GM12891 (cell line): ENCODE data around the gene ACTA2.

Experiments
- DNase-seq: peaks from one replicate; pipeline ENCODE4 v3.0.0; 2011; ENCODE audit warnings: low spot score; ENCODE audit not compliant: insufficient read length
- FAIRE-seq: peaks from 2 replicates; lab custom pipeline; 2011; peaks lifted over from hg19 to GRCh38; lab: Jason Lieb, UNC
- PAX5 ChIP-seq: IDR thresholded peaks from 2 replicates; pipeline ENCODE4 v1.6.1; 2011; ENCODE audit warnings: low read length, moderate library complexity, mild to moderate bottlenecking; ENCODE audit not compliant: insufficient read depth, severe bottlenecking
- POLR2A ChIP-seq: IDR thresholded peaks from 2 replicates; pipeline ENCODE4 v1.6.1; 2011; ENCODE audit warnings: low read depth, low read length, control low read depth
- POLR2AphosphoS5 ChIP-seq: IDR thresholded peaks from 2 replicates; pipeline ENCODE4 v1.6.1; 2011; ENCODE audit warnings: low read depth, low read length, control low read depth
- POU2F2 ChIP-seq: IDR thresholded peaks from 2 replicates; pipeline ENCODE4 v1.6.1; 2011; ENCODE audit warnings: low read depth, mild to moderate bottlenecking, control low read depth, low read length, moderate library complexity
- SPI1 ChIP-seq: IDR thresholded peaks from 2 replicates; pipeline ENCODE4 v1.6.1; 2011; ENCODE audit warnings: low read depth, low read length, control low read depth
- TAF1 ChIP-seq: IDR thresholded peaks from 2 replicates; pipeline ENCODE4 v1.6.1; 2011; ENCODE audit warnings: low read depth, low read length, control low read depth

Gene ACTA2

DNA sequence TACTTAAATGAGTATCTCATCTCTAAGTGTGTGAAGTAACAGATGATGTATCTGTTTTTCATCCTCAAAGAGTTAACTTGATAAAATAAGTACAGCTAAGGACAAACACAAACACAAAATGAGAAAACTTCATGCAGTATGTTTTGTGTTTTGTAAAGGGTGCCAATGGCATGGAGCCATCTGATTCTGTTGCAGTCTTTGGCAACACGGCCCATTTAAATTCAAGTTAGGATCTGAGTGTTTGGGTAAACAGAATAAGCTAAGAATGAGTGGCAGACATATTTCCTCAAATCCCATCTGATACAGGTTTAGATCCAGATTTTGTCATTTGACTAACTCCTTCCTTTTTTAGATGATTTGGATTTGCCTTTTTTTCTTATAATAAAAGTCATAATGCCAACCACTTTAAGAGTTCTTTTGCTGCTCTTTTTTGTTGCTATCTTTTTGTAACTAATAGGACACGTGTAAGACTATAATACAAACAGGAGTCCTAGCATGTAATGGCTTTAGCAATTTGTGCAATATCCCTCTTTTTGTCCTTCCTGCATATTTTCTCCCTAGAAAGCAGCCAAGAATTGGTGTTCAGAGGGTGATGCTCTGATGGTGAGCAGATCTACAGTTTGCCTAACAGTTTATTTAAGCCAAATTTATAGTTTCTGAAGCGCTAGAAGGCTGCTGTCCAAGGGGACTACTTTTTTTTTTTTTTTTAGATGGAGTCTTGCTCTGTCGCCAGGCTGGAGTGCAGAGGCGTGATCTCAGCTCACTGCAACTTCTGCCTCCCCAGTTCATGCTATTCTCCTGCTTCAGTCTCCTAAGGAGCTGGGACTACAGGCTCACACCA, 18.9 kb upstream of the ACTA2 start:
- FAIRE-seq (no peak), DNase-seq (no peak)
- no peak for TF ChIP-seq PAX5

- FAIRE-seq (no peak), DNase-seq (no peak)
- TF ChIP-seq TAF1 (no peak), POLR2A (no peak), SPI1 (no peak), POU2F2 (no peak), POLR2AphosphoS5 (no peak), PAX5 (no peak)
Measured at GRCh38 chr10:88968391-88968790, 15.8 kb upstream of the ACTA2 start.

- DNase-seq (no peak), FAIRE-seq (no peak)
- TF ChIP-seq TAF1, result no peak
- TF ChIP-seq PAX5, result no peak
- TF ChIP-seq POLR2AphosphoS5, result no peak
- TF ChIP-seq POLR2A, result no peak
- no peak for TF ChIP-seq SPI1
- TF ChIP-seq POU2F2, result no peak
Measured at GRCh38 chr10:88966797-88967196, 14.2 kb upstream of the ACTA2 start.

DNA sequence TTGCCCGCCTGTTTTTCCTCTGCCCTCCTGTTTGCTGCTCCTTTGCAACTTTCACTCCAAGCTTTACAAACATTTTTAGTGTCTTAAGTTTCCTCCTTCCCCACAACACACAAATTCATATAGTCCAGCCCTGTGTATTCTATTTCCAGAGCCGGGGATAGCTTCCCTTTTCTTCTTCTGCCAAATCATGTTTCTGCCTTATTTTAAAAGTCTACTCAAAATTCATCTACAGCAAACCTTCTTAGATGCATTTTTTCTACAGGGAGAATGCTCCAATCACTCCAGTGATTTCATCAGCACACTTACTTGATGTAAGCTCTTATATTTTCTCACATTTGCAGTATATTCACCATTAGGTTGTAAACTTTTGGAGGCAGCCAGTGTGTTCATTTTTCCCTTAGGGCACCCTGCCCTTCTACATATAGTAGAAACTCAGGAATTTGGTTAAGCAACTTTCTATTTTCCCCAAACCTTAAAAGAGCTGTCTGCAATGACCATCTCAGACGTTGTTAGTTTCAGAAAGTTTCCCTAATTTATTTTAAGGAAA, 12.4 kb upstream of the ACTA2 start:
- FAIRE-seq, result no peak
- no peak for DNase-seq
- TF ChIP-seq POLR2AphosphoS5 (no peak), TAF1 (no peak), POLR2A (no peak), SPI1 (no peak), PAX5 (no peak), POU2F2 (no peak)

- FAIRE-seq (no peak), DNase-seq (no peak)
- TF ChIP-seq POU2F2 (no peak), TAF1 (no peak), POLR2A (no peak), PAX5 (no peak), POLR2AphosphoS5 (no peak), SPI1 (no peak)
Measured at GRCh38 chr10:88964360-88964759, 11.8 kb upstream of the ACTA2 start.

DNA sequence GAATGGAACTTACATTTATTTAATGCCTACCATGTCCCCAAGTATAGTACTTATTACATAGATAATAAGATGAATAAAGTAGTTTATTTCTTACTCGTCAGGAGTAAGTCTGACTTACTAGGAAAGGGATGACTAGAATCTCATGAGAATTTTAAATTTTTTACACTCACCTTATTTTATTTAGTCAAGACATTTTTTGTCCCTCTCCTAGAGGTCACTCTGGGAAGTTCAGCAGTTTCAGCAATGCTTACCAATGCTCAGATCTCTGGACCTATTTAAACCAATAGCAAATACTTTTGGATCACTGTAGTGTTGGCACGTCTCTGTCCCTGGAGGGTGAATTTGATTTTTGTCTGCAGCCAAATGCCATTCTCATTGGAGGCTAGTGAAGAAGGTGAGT, 10.7 kb upstream of the ACTA2 start:
- TF ChIP-seq TAF1, result no peak
- no peak for TF ChIP-seq POLR2A
- no peak for TF ChIP-seq PAX5
- no peak for TF ChIP-seq SPI1
- no peak for TF ChIP-seq POU2F2
- DNase-seq, result no peak
- no peak for FAIRE-seq

DNA sequence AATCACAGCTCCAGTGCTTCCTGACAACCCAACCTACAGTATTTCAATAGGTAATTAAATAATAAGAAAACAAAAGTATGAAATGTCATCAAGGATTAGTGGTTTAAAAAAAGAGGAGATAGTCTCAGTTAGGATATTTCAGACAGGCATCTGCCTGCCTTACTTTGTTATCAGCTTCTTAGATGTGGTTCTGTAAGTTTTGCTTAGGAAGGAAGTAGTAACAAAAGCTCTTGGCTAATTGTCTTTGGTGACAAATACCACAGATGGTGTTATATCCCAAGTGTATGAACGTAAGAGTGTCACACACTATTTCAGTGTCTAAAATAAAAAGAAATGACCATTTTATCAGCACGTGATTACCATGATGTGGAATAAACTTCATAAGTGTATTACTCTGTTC, 9.8 kb upstream of the ACTA2 start:
- FAIRE-seq, result peak; percentile 41
- TF ChIP-seq SPI1, result no peak
- no peak for TF ChIP-seq POU2F2
- no peak for TF ChIP-seq POLR2A
- TF ChIP-seq TAF1, result no peak
- no peak for TF ChIP-seq POLR2AphosphoS5
- no peak for DNase-seq

GRCh38 chr10:88961266-88961665, 8.7 kb upstream of the ACTA2 start:
- DNase-seq (no peak), FAIRE-seq (peak; percentile 13)
- no peak for TF ChIP-seq SPI1
- TF ChIP-seq POLR2A, result no peak

DNA sequence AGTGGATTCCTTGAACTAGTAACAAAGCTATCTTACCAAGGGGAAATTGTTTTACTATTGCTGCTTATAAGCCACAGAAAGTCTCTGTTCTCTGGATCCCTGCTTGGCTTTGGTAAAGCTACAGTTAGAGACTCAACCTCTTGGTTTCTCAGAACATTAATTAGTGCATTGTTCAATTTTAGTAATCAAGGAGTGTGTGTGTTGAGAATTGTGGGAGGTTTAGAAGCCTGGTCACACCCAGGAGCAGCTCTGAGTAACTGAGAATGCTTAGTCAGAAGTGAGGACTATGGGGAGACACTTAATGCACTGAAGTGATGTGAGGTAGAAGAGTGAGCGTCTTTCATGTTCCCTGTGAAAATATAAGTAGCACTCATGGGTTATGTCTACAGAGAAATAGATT, 8.2 kb upstream of the ACTA2 start:
- FAIRE-seq (peak; percentile 23), DNase-seq (no peak)
- TF ChIP-seq PAX5 (no peak), POLR2A (no peak), POLR2AphosphoS5 (no peak), POU2F2 (no peak), SPI1 (no peak), TAF1 (no peak)

GRCh38 chr10:88958721-88959120, 6.1 kb upstream of the ACTA2 start:
- TF ChIP-seq POU2F2 (no peak), TAF1 (no peak), PAX5 (no peak), POLR2AphosphoS5 (no peak), SPI1 (no peak), POLR2A (no peak)
- DNase-seq (no peak), FAIRE-seq (no peak)
